H1 (cell line): ENCODE measurements around the gene LAMB1.

Source experiments
- BACH1 ChIP-seq: IDR thresholded peaks from 2 replicates; pipeline ENCODE4 v1.6.1; 2012; ENCODE audit warnings: low read length, improper control_type of control experiment
- EP300 ChIP-seq, 2 experiments: IDR thresholded peaks; 1 replicate in 1 of 2; 2 replicates in 1 of 2; pipeline ENCODE4 v1.6.1; 2011 to 2012; ENCODE audit warnings: low read depth in 2 of 2, low read length in 2 of 2, mild to moderate bottlenecking in 2 of 2, borderline replicate concordance in 1 of 2, inconsistent platforms in 1 of 2, moderate library complexity in 1 of 2
- MAFK ChIP-seq: IDR thresholded peaks from 2 replicates; pipeline ENCODE4 v1.6.1; 2012; ENCODE audit warnings: low read depth, mild to moderate bottlenecking, improper control_type of control experiment, low read length
- POLR2AphosphoS5 ChIP-seq: IDR thresholded peaks from 2 replicates; pipeline ENCODE4 v1.6.1; 2011; ENCODE audit warnings: low read depth, low read length
- POU5F1 ChIP-seq: IDR thresholded peaks from 2 replicates; pipeline ENCODE4 v1.6.1; 2011; ENCODE audit warnings: low read depth, mild to moderate bottlenecking, low read length, moderate library complexity
- SRF ChIP-seq: IDR thresholded peaks from 2 replicates; pipeline ENCODE4 v1.6.1; 2011; ENCODE audit warnings: mild to moderate bottlenecking, low read depth, low read length, moderate library complexity
- TAF1 ChIP-seq: IDR thresholded peaks from 2 replicates; pipeline ENCODE4 v1.6.1; 2011; ENCODE audit warnings: mild to moderate bottlenecking, low read depth, low read length
- TEAD4 ChIP-seq: IDR thresholded peaks from 2 replicates; pipeline ENCODE4 v1.6.1; 2012; ENCODE audit warnings: low read depth, low read length, inconsistent platforms, mixed read lengths
- TF ChIP-seq, protein P1 (sequence below), 3 experiments: IDR thresholded peaks; 1 replicate in 2 of 3; 2 replicates in 1 of 3; pipeline versions ENCODE4 v1.5.1 to v1.6.1; 2011; ENCODE audit warnings: low read length in 3 of 3, mild to moderate bottlenecking in 3 of 3, inconsistent platforms in 2 of 3, low read depth in 1 of 3, moderate library complexity in 1 of 3; ENCODE audit not compliant: insufficient read depth in 1 of 3; ENCODE audit errors: control extremely low read depth in 1 of 3

DNA sequence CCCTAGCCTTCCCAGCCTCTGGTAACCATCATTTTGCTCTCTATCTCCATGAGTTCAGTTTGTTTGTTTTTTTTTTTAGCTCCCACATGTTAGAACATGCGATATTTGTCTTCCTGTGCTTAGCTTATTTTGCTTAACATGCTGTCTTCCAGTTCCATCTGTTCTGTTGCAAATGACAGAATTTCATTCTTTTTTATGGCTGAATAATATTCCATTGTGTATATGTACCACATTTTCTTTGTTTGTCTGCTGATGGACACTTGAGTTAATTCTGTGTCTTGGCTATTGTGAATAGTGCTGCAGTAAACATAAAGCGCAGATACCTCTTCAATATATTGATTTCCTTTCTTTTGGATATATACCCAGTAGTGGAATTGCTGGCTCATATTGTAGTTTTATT is 91.0 kb downstream of the LAMB1 start:
- no peak for TF ChIP-seq EP300 (IDR thresholded peaks at IDR 0.05; ENCODE audit: borderline replicate concordance in 1 of 2, low read depth in 2 of 2, low read length in 2 of 2)
- no peak for TF ChIP-seq TEAD4
- TF ChIP-seq POLR2AphosphoS5: no peak
- no peak for TF ChIP-seq BACH1
- TF ChIP-seq TAF1: no peak
- no peak for TF ChIP-seq POU5F1
- TF ChIP-seq, protein P1, sequence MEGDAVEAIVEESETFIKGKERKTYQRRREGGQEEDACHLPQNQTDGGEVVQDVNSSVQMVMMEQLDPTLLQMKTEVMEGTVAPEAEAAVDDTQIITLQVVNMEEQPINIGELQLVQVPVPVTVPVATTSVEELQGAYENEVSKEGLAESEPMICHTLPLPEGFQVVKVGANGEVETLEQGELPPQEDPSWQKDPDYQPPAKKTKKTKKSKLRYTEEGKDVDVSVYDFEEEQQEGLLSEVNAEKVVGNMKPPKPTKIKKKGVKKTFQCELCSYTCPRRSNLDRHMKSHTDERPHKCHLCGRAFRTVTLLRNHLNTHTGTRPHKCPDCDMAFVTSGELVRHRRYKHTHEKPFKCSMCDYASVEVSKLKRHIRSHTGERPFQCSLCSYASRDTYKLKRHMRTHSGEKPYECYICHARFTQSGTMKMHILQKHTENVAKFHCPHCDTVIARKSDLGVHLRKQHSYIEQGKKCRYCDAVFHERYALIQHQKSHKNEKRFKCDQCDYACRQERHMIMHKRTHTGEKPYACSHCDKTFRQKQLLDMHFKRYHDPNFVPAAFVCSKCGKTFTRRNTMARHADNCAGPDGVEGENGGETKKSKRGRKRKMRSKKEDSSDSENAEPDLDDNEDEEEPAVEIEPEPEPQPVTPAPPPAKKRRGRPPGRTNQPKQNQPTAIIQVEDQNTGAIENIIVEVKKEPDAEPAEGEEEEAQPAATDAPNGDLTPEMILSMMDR (IDR thresholded peaks at IDR 0.05; ENCODE audit: control extremely low read depth in 1 of 3, insufficient read depth in 1 of 3, low read depth in 1 of 3, low read length in 3 of 3): no peak
- no peak for TF ChIP-seq MAFK
- TF ChIP-seq SRF: no peak
